HG03103 (cell line): ENCODE measurements around the gene TBC1D5.
"Not testable (repeated sequence)": the region's sequence is repeated elsewhere in the genome, so short reads cannot be mapped to it uniquely, and the experiment has no call there.

Experiments
- ATAC-seq: cut with Tn5 transposase; IDR thresholded peaks from one replicate; pipeline ENCODE4 v1.9.1; 2021; ENCODE audit warnings: low read depth; ENCODE audit not compliant: unreplicated experiment

Gene TBC1D5

GRCh38 chr3:17656264-17656663 is 86.2 kb downstream of the TBC1D5 start:
- no peak for ATAC-seq

GRCh38 chr3:17655743-17656142 is 86.7 kb downstream of the TBC1D5 start:
- peak; percentile 76 for ATAC-seq

- not testable (repeated sequence) for ATAC-seq
These were observed 92.7 kb downstream of the TBC1D5 start for GRCh38 chr3:17649748-17650147.

GRCh38 chr3:17648630-17649355 is 93.6 kb downstream of the TBC1D5 start:
- ATAC-seq: not testable (repeated sequence)

- ATAC-seq: no peak
These were observed 97.2 kb downstream of the TBC1D5 start for GRCh38 chr3:17645074-17645698.

- ATAC-seq: no peak
These were observed 98.7 kb downstream of the TBC1D5 start for GRCh38 chr3:17643691-17644090.

GRCh38 chr3:17642474-17642873 is 100.0 kb downstream of the TBC1D5 start:
- ATAC-seq: no peak

GRCh38 chr3:17640466-17640865 is 102.0 kb downstream of the TBC1D5 start:
- ATAC-seq: no peak

- ATAC-seq: no peak
These were observed 102.7 kb downstream of the TBC1D5 start for GRCh38 chr3:17639765-17640164.

GRCh38 chr3:17639257-17639656 is 103.2 kb downstream of the TBC1D5 start:
- no peak for ATAC-seq

- no peak for ATAC-seq
These were observed 104.1 kb downstream of the TBC1D5 start for GRCh38 chr3:17638356-17638755.

GRCh38 chr3:17635675-17636074 is 106.8 kb downstream of the TBC1D5 start:
- ATAC-seq: not testable (repeated sequence)

- no peak for ATAC-seq
These were observed 107.5 kb downstream of the TBC1D5 start for GRCh38 chr3:17634964-17635363.

- no peak for ATAC-seq
These were observed 108.2 kb downstream of the TBC1D5 start for GRCh38 chr3:17634201-17634600.

GRCh38 chr3:17632401-17633100 is 109.9 kb downstream of the TBC1D5 start:
- no peak for ATAC-seq

GRCh38 chr3:17631609-17632008 is 110.8 kb downstream of the TBC1D5 start:
- ATAC-seq: no peak

GRCh38 chr3:17629400-17629799 is 113.0 kb downstream of the TBC1D5 start:
- no peak for ATAC-seq

GRCh38 chr3:17626395-17626794 is 116.0 kb downstream of the TBC1D5 start:
- no peak for ATAC-seq

- no peak for ATAC-seq
These were observed 117.3 kb downstream of the TBC1D5 start for GRCh38 chr3:17625133-17625532.

GRCh38 chr3:17623464-17623863 is 119.0 kb downstream of the TBC1D5 start:
- ATAC-seq: no peak

- ATAC-seq: no peak
These were observed 122.5 kb downstream of the TBC1D5 start for GRCh38 chr3:17619968-17620367.

- ATAC-seq: not testable (repeated sequence)
These were observed 129.4 kb downstream of the TBC1D5 start for GRCh38 chr3:17613017-17613416.
